Nephron progenitor cell (in vitro differentiated cells): ENCODE measurements around the gene PERM1.
"Not testable (repeated sequence)": the region's sequence is repeated elsewhere in the genome, so short reads cannot be mapped to it uniquely, and the experiment has no call there.

Source experiments
- DNase-seq: peaks from one replicate; pipeline ENCODE4 v3.0.0; 2021
- H3K27ac Mint-ChIP-seq: 2 replicates; pipeline ENCODE4 v1.8.0; 2021; ENCODE audit warnings: mild to moderate bottlenecking, moderate library complexity, mixed read lengths
- H3K27me3 Mint-ChIP-seq: 2 replicates; pipeline ENCODE4 v1.8.0; 2021; ENCODE audit warnings: mild to moderate bottlenecking, low read depth, mixed read lengths; ENCODE audit not compliant: poor library complexity
- H3K36me3 Mint-ChIP-seq: 2 replicates; pipeline ENCODE4 v1.8.0; 2021; ENCODE audit warnings: low read depth, mixed read lengths
- H3K4me1 Mint-ChIP-seq: 2 replicates; pipeline ENCODE4 v1.8.0; 2021; ENCODE audit warnings: mixed read lengths
- H3K4me3 Mint-ChIP-seq: 2 replicates; pipeline ENCODE4 v1.8.0; 2021; ENCODE audit warnings: mild to moderate bottlenecking, moderate library complexity, mixed read lengths
- H3K9me3 Mint-ChIP-seq: 2 replicates; pipeline ENCODE4 v1.8.0; 2021; ENCODE audit warnings: mild to moderate bottlenecking, moderate library complexity, mixed read lengths
- CTCF ChIP-seq: fragments of 200-600 bp; sonication (generic); IDR thresholded peaks from 2 replicates; pipeline ENCODE4 v1.5.0; 2021; ENCODE audit warnings: antibody characterized with exemption

PERM1 gene

GRCh38 chr1:993379-993995, 11.6 kb upstream of the PERM1 start:
- Mint-ChIP-seq H3K36me3 (peaks cover 23% of the 10 kb centered on the region), H3K4me3 (no peak overlapping the region), H3K27me3 (peaks cover 63% of the 10 kb centered on the region)

GRCh38 chr1:992362-992761, 10.5 kb upstream of the PERM1 start:
- no peak overlapping the region for H3K27ac Mint-ChIP-seq
- no peak for TF ChIP-seq CTCF
- no peak for DNase-seq
- H3K4me1 Mint-ChIP-seq, result peaks cover 12% of the 10 kb centered on the region
- peaks cover 29% of the 10 kb centered on the region for H3K36me3 Mint-ChIP-seq
- H3K4me3 Mint-ChIP-seq, result no peak overlapping the region
- H3K27me3 Mint-ChIP-seq, result peaks cover 68% of the 10 kb centered on the region
- H3K9me3 Mint-ChIP-seq, result peaks cover 63% of the 10 kb centered on the region

More at GRCh38 chr1:993379-993995, 11.6 kb upstream of the PERM1 start:
- no peak for TF ChIP-seq CTCF
- H3K27ac Mint-ChIP-seq, result no peak overlapping the region
- H3K4me1 Mint-ChIP-seq, result peaks cover 14% of the 10 kb centered on the region
- DNase-seq, result no peak
- H3K9me3 Mint-ChIP-seq, result peaks cover 53% of the 10 kb centered on the region

- H3K27me3 Mint-ChIP-seq, result peaks cover 64% of the 10 kb centered on the region
- DNase-seq, result no peak
- H3K36me3 Mint-ChIP-seq, result peaks cover 29% of the 10 kb centered on the region
- peaks cover 63% of the 10 kb centered on the region for H3K9me3 Mint-ChIP-seq
- H3K4me3 Mint-ChIP-seq, result no peak overlapping the region
- peaks cover 7% of the 10 kb centered on the region for H3K4me1 Mint-ChIP-seq
- H3K27ac Mint-ChIP-seq, result no peak overlapping the region
- no peak for TF ChIP-seq CTCF
Measured at GRCh38 chr1:991895-992294, 10.0 kb upstream of the PERM1 start.

GRCh38 chr1:991275-991674, 9.4 kb upstream of the PERM1 start:
- not testable (repeated sequence) for H3K27ac Mint-ChIP-seq, H3K4me1 Mint-ChIP-seq, DNase-seq, H3K4me3 Mint-ChIP-seq
- Mint-ChIP-seq H3K36me3 (peaks cover 29% of the 10 kb centered on the region), H3K9me3 (peaks cover 63% of the 10 kb centered on the region), H3K27me3 (peaks cover 66% of the 10 kb centered on the region)

- peaks cover 55% of the 10 kb centered on the region for H3K9me3 Mint-ChIP-seq
- H3K36me3 Mint-ChIP-seq, result peaks cover 28% of the 10 kb centered on the region
- not testable (repeated sequence) for H3K4me3 Mint-ChIP-seq, H3K27ac Mint-ChIP-seq, DNase-seq, H3K4me1 Mint-ChIP-seq
- H3K27me3 Mint-ChIP-seq, result peaks cover 82% of the 10 kb centered on the region
Measured at GRCh38 chr1:988061-988460, 6.2 kb upstream of the PERM1 start.

- H3K9me3 Mint-ChIP-seq, result peaks cover 27% of the 10 kb centered on the region
Measured at GRCh38 chr1:985126-985525, 3.2 kb upstream of the PERM1 start.

More at GRCh38 chr1:985126-985525, 3.2 kb upstream of the PERM1 start:
- H3K36me3 Mint-ChIP-seq, result peaks cover 14% of the 10 kb centered on the region
- peaks cover 77% of the 10 kb centered on the region for H3K27me3 Mint-ChIP-seq
- TF ChIP-seq CTCF, result no peak
- no peak overlapping the region for H3K4me3 Mint-ChIP-seq
- no peak for DNase-seq
- peaks cover 5% of the 10 kb centered on the region for H3K4me1 Mint-ChIP-seq
- no peak overlapping the region for H3K27ac Mint-ChIP-seq
